IMR-90 (cell line): ENCODE data around the gene LHPP. TPM values are rescaled to one million over a fixed set of nuclear protein-coding genes. Genes with fewer than 3 reads are reported as not detected.

Source experiments
- ATAC-seq: fragments of 200-7000 bp; cut with Tn5 transposase; 2 replicates; pipeline ENCODE4 v1.9.1; 2020; ENCODE audit warnings: low read depth, mild to moderate bottlenecking, moderate library complexity
- BruUV-seq: library from RNA; stranded (reverse); fragments of 400-500 nt; replicated peaks from 2 replicates; lab custom pipeline; 2021; lab: Mats Ljungman, UMichigan
- CTCF ChIA-PET: fragments of 300-600 bp; formaldehyde crosslinking; extraction: SDS; loops from one replicate; lab custom pipeline; 2021; ENCODE audit warnings: antibody characterized with exemption; lab: Yijun Ruan, JAX
- POLR2A ChIA-PET: fragments of 300-600 bp; sonication (Branson Sonifier 250); formaldehyde crosslinking; loops from one replicate; lab custom pipeline; 2022; ENCODE audit warnings: antibody characterized with exemption; ENCODE audit not compliant: unreplicated experiment; lab: Charles Lee
- DNase-seq: peaks from one replicate; pipeline ENCODE4 v3.0.0; 2013
- H2AFZ ChIP-seq: replicated peaks from 2 replicates; pipeline ENCODE3; 2013; ENCODE audit warnings: low read length, mild to moderate bottlenecking; ENCODE audit not compliant: poor library complexity
- H2AK5ac ChIP-seq: 2 replicates; pipeline ENCODE4 v1.6.1; 2013; ENCODE audit warnings: low read depth, low read length, inconsistent platforms
- H2AK9ac ChIP-seq: replicated peaks from 2 replicates; pipeline ENCODE3; 2013; ENCODE audit warnings: mild to moderate bottlenecking, low read depth, low read length, moderate library complexity; ENCODE audit not compliant: poor library complexity
- H2BK120ac ChIP-seq: 2 replicates; pipeline ENCODE4 v1.6.1; 2013; ENCODE audit warnings: low read depth, low read length, inconsistent platforms
- H2BK15ac ChIP-seq: 3 replicates; pipeline ENCODE4 v1.6.1; 2013; ENCODE audit warnings: low read depth, low read length, inconsistent platforms
- H2BK20ac ChIP-seq: 2 replicates; pipeline ENCODE4 v1.6.1; 2013; ENCODE audit warnings: low read depth, mild to moderate bottlenecking, inconsistent platforms, low read length, moderate library complexity
- H2BK5ac ChIP-seq: 2 replicates; pipeline ENCODE4 v1.6.1; 2013; ENCODE audit warnings: mild to moderate bottlenecking, low read depth, low read length, inconsistent platforms; ENCODE audit not compliant: poor library complexity, severe bottlenecking
- H3K14ac ChIP-seq: replicated peaks from 2 replicates; pipeline ENCODE4 v1.6.1; 2013; ENCODE audit warnings: low read depth, low read length, inconsistent platforms
- H3K18ac ChIP-seq: 2 replicates; pipeline ENCODE4 v1.6.1; 2013; ENCODE audit warnings: low read depth, low read length, control low read depth
- H3K23ac ChIP-seq: 2 replicates; pipeline ENCODE4 v1.6.1; 2013; ENCODE audit warnings: low read depth, low read length, inconsistent platforms
- H3K27ac ChIP-seq: 2 replicates; pipeline ENCODE4 v1.5.1; 2013; ENCODE audit warnings: mild to moderate bottlenecking, control low read depth, low read length; ENCODE audit not compliant: insufficient read depth
- H3K27me3 ChIP-seq: 2 replicates; pipeline ENCODE4 v1.6.1; 2013; ENCODE audit warnings: low read length; ENCODE audit not compliant: control insufficient read depth, insufficient read depth
- H3K36me3 ChIP-seq: 2 replicates; pipeline ENCODE4 v1.6.1; 2013; ENCODE audit warnings: low read length, mixed read lengths; ENCODE audit not compliant: control insufficient read depth, insufficient read depth
- H3K4ac ChIP-seq: 2 replicates; pipeline ENCODE4 v1.6.1; 2013; ENCODE audit warnings: low read depth, low read length, inconsistent platforms
- H3K4me1 ChIP-seq: 2 replicates; pipeline ENCODE4 v1.6.1; 2013; ENCODE audit warnings: low read length, mixed read lengths; ENCODE audit not compliant: control insufficient read depth, insufficient read depth
- H3K4me2 ChIP-seq: 2 replicates; pipeline ENCODE4 v1.6.1; 2013; ENCODE audit warnings: low read depth, mild to moderate bottlenecking, control low read depth, low read length, moderate library complexity
- H3K4me3 ChIP-seq: 2 replicates; pipeline ENCODE4 v1.5.1; 2013; ENCODE audit warnings: low read depth, mild to moderate bottlenecking, control low read depth, low read length, moderate library complexity; ENCODE audit not compliant: insufficient read depth
- H3K56ac ChIP-seq: 2 replicates; pipeline ENCODE4 v1.6.1; 2013; ENCODE audit warnings: low read length, inconsistent platforms; ENCODE audit not compliant: insufficient read depth; ENCODE audit errors: extremely low read depth
- H3K79me1 ChIP-seq, 2 experiments: 2 replicates each; pipeline ENCODE4 v1.6.1; 2013; ENCODE audit warnings: low read length in 2 of 2, inconsistent platforms in 1 of 2, low read depth in 1 of 2
- H3K9ac ChIP-seq: 2 replicates; pipeline ENCODE4 v1.6.1; 2013; ENCODE audit warnings: low read depth, low read length, control low read depth
- H3K9me1 ChIP-seq: 2 replicates; pipeline ENCODE4 v1.6.1; 2013; ENCODE audit warnings: low read length, inconsistent platforms; ENCODE audit not compliant: insufficient read depth
- H3K9me3 ChIP-seq: 2 replicates; pipeline ENCODE4 v1.6.1; 2013; ENCODE audit warnings: low read length; ENCODE audit not compliant: control insufficient read depth, insufficient read depth
- H4K20me1 ChIP-seq: 2 replicates; pipeline ENCODE4 v1.6.1; 2013; ENCODE audit warnings: low read length, inconsistent platforms; ENCODE audit not compliant: insufficient read depth
- H4K5ac ChIP-seq: 2 replicates; pipeline ENCODE4 v1.6.1; 2013; ENCODE audit warnings: mild to moderate bottlenecking, low read depth, low read length, control low read depth
- H4K8ac ChIP-seq, 2 experiments: 2 replicates each; pipeline ENCODE4 v1.6.1; 2013; ENCODE audit warnings: low read depth in 2 of 2, low read length in 2 of 2, control low read depth in 1 of 2, inconsistent platforms in 1 of 2
- H4K91ac ChIP-seq: 2 replicates; pipeline ENCODE4 v1.6.1; 2013; ENCODE audit warnings: low read depth, low read length, inconsistent platforms; ENCODE audit not compliant: insufficient read depth
- BHLHE40 ChIP-seq: fragments of 150-350 bp; IDR thresholded peaks from 2 replicates; pipeline ENCODE4 v1.6.1; 2016; ENCODE audit warnings: mild to moderate bottlenecking, low read depth, low read length
- CEBPB ChIP-seq: IDR thresholded peaks from 2 replicates; pipeline ENCODE4 v1.6.1; 2012; ENCODE audit warnings: low read depth, low read length, improper control_type of control experiment
- CHD1 ChIP-seq: IDR thresholded peaks from 2 replicates; pipeline ENCODE4 v1.6.1; 2012; ENCODE audit warnings: low read depth, low read length, improper control_type of control experiment
- CTCF ChIP-seq: conservative IDR thresholded peaks from 2 replicates; pipeline ENCODE4 v1.5.1; 2012; ENCODE audit warnings: mild to moderate bottlenecking, low read depth, low read length, improper control_type of control experiment
- ELK1 ChIP-seq: fragments of 150-350 bp; IDR thresholded peaks from 2 replicates; pipeline ENCODE4 v1.6.1; 2016; ENCODE audit warnings: low read depth, mild to moderate bottlenecking, low read length, moderate library complexity, borderline replicate concordance
- FOS ChIP-seq: fragments of 150-350 bp; IDR thresholded peaks from 2 replicates; pipeline ENCODE4 v1.6.1; 2016; ENCODE audit warnings: low read depth, low read length
- MAFK ChIP-seq: IDR thresholded peaks from 2 replicates; pipeline ENCODE4 v1.6.1; 2012; ENCODE audit warnings: low read depth, low read length, improper control_type of control experiment
- MAZ ChIP-seq: IDR thresholded peaks from 2 replicates; pipeline ENCODE4 v1.6.1; 2012; ENCODE audit warnings: low read depth, mild to moderate bottlenecking, low read length, improper control_type of control experiment, moderate library complexity, borderline replicate concordance
- MXI1 ChIP-seq: IDR thresholded peaks from 2 replicates; pipeline ENCODE4 v1.6.1; 2012; ENCODE audit warnings: low read depth, mild to moderate bottlenecking, low read length, moderate library complexity, borderline replicate concordance
- NFE2L2 ChIP-seq: fragments of 150-350 bp; IDR thresholded peaks from 2 replicates; pipeline ENCODE4 v1.6.1; 2016; ENCODE audit warnings: low read depth, mild to moderate bottlenecking, low read length
- POLR2A ChIP-seq: IDR thresholded peaks from 2 replicates; pipeline ENCODE4 v1.6.1; 2012; ENCODE audit warnings: mild to moderate bottlenecking, low read depth, low read length
- RAD21 ChIP-seq: IDR thresholded peaks from 2 replicates; pipeline ENCODE4 v1.6.1; 2012; ENCODE audit warnings: low read length, improper control_type of control experiment
- RCOR1 ChIP-seq: IDR thresholded peaks from 2 replicates; pipeline ENCODE4 v1.6.1; 2012; ENCODE audit warnings: mild to moderate bottlenecking, low read length, improper control_type of control experiment; ENCODE audit not compliant: insufficient replicate concordance
- RFX5 ChIP-seq: IDR thresholded peaks from 2 replicates; pipeline ENCODE4 v1.8.0; 2012; ENCODE audit warnings: low read depth, mild to moderate bottlenecking, low read length, moderate library complexity
- SMC3 ChIP-seq: fragments of 150-350 bp; IDR thresholded peaks from 2 replicates; pipeline ENCODE4 v1.6.1; 2016; ENCODE audit warnings: low read depth, mild to moderate bottlenecking, antibody characterized with exemption, low read length, moderate library complexity
- WGBS, 2 experiments: methylation state at CpG; one replicate each; pipeline versions ENCODE4 v1.1.5 to v1.1.7; 2013; ENCODE audit warnings: missing lambda C conversion rate in 2 of 2; ENCODE audit not compliant: insufficient read length in 1 of 2; ENCODE audit errors: extremely low coverage in 2 of 2; 5-methylcytosine and 5-hydroxymethylcytosine counted together
- dilution Hi-C: fragments of 300-500 bp; cut with HindIII; formaldehyde crosslinking; loops from one replicate; pipeline ENCODE4 v1.14.3; 2018; ENCODE audit warnings: low sequenced_read_pairs; ENCODE audit not compliant: unreplicated experiment
- in situ Hi-C: fragments of 300-500 bp; cut with MboI; formaldehyde crosslinking; loops from 3 replicates; pipeline ENCODE4 v1.14.3; 2019; ENCODE audit warnings: low sequenced_read_pairs, inconsistent platforms, mixed read lengths
- intact Hi-C: fragments of 100-400 bp; cut with micrococcal nuclease; formaldehyde crosslinking; loops from 2 replicates; pipeline ENCODE4 v1.10.0; 2022
- polyA plus RNA-seq, 3 experiments: library from polyadenylated mRNA; depleted of rRNA; stranded (reverse); fragments of >200 nt; gene quantifications; 2 replicates each; pipeline ENCODE4 v1.2.3, GENCODE V29; 2012; ENCODE audit warnings: low replicate concordance in 1 of 3
- total RNA-seq: library from RNA; depleted of rRNA; stranded (reverse); fragments of >200 nt; gene quantifications from 2 replicates; pipeline ENCODE4 v1.2.3, GENCODE V29; 2012
- TF ChIP-seq, protein P1 (sequence below): fragments of 150-350 bp; IDR thresholded peaks from 2 replicates; pipeline ENCODE4 v1.6.1; 2017; ENCODE audit warnings: mild to moderate bottlenecking, antibody characterized with exemption, low read length, low read depth

LHPP gene
- total and polyA plus RNA-seq, 2 of the 4 experiments (the other 2 are of a cell fraction): 2.7 to 8.3 TPM

GRCh38 chr10:124596116-124596785 is 134.6 kb downstream of the LHPP start:
- Histone ChIP-seq H3K4ac (no peak overlapping the region), H3K4me1 (no peaks in the 10 kb centered on the region), H2AFZ (no peak overlapping the region), H2BK15ac (no peak overlapping the region), H3K4me2 (no peak overlapping the region), H2AK5ac (no peak overlapping the region), H3K56ac (no peak overlapping the region), H2BK5ac (no peak overlapping the region), H3K27me3 (peaks cover 6% of the 10 kb centered on the region; the same call in 1 of the 2 replicates), H4K8ac (no peak overlapping the region), H3K4me3 (no peak overlapping the region), H3K79me1 (no peaks in the 10 kb centered on the region), H4K20me1 (no peaks in the 10 kb centered on the region), H3K9me3 (peaks cover 12% of the 10 kb centered on the region), H3K23ac (no peak overlapping the region), H3K27ac (no peak overlapping the region), H3K36me3 (no peaks in the 10 kb centered on the region), H3K9ac (no peak overlapping the region), H2BK20ac (no peak overlapping the region), H3K14ac (no peak overlapping the region), H3K18ac (no peak overlapping the region), H2AK9ac (no peak overlapping the region), H4K91ac (no peak overlapping the region), H3K9me1 (no peaks in the 10 kb centered on the region), H4K5ac (no peak overlapping the region), H2BK120ac (no peak overlapping the region)
- 92% methylated on average over 8 of the region's 18 CpGs; no CpG with 5 or more reads in 1 of the 2 experiments for WGBS, 2 experiments
- no TSS peak for BruUV-seq
- CTCF ChIA-PET: interaction anchor here (0.6 kb wide), 1 partner anchor 9 kb away, joined by 3 read pairs; no protein-coding TSS in a partner anchor
- POLR2A ChIA-PET: no interaction called here
- no peak for ATAC-seq
- dilution Hi-C loops (no loop called here), in situ Hi-C loops (no loop called here), intact Hi-C loops (no loop called here)
- no peak for TF ChIP-seq RFX5
- no peak for TF ChIP-seq ELK1
- no peak for TF ChIP-seq RAD21
- TF ChIP-seq MXI1: no peak
- no peak for TF ChIP-seq SMC3
- TF ChIP-seq FOS: no peak
- TF ChIP-seq CEBPB: no peak
- TF ChIP-seq MAZ: no peak
- no peak for TF ChIP-seq CTCF
- no peak for TF ChIP-seq MAFK
- no peak for TF ChIP-seq CHD1
- TF ChIP-seq, protein P1, sequence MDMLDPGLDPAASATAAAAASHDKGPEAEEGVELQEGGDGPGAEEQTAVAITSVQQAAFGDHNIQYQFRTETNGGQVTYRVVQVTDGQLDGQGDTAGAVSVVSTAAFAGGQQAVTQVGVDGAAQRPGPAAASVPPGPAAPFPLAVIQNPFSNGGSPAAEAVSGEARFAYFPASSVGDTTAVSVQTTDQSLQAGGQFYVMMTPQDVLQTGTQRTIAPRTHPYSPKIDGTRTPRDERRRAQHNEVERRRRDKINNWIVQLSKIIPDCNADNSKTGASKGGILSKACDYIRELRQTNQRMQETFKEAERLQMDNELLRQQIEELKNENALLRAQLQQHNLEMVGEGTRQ: no peak
- no peak for TF ChIP-seq BHLHE40
- TF ChIP-seq RCOR1: no peak
- no peak for TF ChIP-seq POLR2A
- TF ChIP-seq NFE2L2: no peak
- DNase-seq: no peak
